ENCODE measurements around the gene MSX2.

Gene MSX2

DNA sequence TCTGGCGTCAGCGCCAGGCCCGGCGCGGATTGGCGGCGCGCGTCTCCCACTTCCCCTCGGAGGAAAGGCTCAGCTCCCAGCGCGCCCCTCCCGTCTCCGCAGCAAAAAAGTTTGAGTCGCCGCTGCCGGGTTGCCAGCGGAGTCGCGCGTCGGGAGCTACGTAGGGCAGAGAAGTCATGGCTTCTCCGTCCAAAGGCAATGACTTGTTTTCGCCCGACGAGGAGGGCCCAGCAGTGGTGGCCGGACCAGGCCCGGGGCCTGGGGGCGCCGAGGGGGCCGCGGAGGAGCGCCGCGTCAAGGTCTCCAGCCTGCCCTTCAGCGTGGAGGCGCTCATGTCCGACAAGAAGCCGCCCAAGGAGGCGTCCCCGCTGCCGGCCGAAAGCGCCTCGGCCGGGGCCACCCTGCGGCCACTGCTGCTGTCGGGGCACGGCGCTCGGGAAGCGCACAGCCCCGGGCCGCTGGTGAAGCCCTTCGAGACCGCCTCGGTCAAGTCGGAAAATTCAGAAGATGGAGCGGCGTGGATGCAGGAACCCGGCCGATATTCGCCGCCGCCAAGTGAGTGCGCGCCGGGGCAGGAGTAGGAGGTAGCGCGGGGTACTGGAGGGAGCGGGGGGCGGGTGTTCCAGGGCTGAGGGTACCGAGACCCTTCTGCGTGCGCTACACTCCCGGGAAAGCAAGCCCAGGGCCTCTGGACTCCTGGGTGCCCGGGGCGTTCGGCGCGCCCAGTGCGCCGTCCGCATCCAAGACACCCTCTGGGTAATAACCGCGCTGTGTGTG, at the start of gene MSX2:
MSX2 (plus strand) TSS at position 99 of the 777 bp plus-strand sequence; CDS start at position 177, 78 bp downstream.
- DNase-seq, result peak in 13 of 14 donors; percentile 9 to 87 (median 70)

GRCh38 chr5:174675110-174675509, 49.3 kb upstream of the MSX2 start:
- no peak for DNase-seq

DNA sequence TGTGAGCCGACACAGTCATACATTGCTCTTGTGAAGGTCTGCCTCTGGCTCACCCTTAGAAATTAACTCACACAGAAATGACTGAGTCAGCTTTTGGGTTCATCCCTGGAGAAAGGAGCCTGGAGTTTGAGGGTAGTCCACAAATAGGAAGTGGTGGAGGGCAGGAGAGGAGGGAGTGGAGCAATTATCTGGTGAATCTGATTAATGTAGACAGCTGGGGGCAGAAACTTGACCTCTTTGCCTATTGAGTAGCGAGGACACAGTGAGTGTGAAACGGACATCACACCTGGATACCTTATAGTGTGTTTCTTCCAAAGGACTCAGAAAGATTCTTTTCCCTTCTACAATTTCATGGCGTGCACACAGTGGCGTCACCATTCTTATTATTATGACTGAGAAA, 48.5 kb upstream of the MSX2 start:
- no peak for DNase-seq

DNA sequence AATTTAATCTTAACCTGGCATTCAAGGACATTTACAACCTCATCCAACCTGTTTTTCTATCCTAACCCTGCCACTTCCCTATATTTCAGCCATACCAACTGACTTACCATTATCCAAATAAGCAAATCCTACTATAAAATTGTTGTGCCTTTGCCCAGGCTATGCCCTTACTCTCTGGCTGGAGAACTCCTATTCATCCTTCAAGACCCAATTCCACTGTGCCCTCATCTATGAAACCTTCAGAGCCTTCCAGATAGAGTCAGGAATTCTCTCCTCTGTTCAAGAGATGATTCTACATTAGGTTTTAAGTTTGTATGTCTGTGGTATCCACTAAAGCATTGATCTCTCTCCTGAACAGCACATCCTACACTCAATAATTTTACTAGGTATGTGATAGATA, 46.3 kb upstream of the MSX2 start:
- no peak for DNase-seq

DNA sequence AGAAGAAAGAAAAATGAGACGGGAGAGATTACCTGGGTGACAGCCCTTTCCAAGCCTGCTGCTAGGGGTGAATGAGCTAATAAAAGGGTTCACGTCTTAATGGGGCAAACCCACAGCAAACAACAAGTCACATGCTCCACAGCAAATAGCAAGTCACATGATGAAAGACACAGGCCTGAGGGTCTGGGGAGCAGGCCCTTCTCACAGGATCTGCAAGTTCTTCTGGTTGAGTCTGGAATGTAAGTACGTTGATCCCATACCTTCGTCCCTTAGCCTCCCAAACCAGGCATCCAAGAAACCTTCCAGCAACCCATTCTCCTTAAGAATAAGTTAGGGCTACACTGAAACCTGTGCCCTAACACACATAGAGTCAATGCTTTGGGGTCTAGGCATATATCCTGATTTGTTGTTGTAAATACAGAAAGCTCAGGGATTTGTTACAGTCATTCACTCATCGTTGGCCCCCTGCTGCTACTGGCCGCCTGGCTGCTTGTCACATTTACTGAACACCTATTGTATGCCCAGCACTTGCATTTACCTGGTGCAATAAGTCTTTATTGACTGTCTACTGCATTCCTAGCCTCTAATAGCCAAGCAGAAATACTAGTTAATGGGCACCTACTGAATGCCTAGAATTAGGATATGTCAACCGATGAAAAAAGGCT, 43.3 kb upstream of the MSX2 start:
- DNase-seq, result no peak

DNA sequence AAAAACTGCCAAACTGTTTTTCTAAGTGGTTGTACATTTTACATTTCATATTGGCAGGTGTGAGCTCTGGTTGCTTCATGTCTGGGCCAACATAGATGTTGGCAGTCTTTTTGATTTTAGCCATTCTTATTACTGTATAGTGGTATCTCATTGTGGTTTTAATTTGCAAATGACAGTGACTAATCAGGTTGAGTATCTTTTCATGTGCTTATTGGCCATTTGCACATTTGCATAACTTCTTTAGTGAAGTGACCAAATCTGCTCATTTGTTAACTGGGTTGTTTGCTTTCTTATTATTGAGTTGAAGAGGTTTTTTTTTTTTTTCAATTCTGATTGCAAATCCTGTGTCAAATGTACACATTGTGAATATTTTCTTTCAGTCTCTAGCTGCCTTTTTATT, 36.9 kb upstream of the MSX2 start:
- no peak for DNase-seq

DNA sequence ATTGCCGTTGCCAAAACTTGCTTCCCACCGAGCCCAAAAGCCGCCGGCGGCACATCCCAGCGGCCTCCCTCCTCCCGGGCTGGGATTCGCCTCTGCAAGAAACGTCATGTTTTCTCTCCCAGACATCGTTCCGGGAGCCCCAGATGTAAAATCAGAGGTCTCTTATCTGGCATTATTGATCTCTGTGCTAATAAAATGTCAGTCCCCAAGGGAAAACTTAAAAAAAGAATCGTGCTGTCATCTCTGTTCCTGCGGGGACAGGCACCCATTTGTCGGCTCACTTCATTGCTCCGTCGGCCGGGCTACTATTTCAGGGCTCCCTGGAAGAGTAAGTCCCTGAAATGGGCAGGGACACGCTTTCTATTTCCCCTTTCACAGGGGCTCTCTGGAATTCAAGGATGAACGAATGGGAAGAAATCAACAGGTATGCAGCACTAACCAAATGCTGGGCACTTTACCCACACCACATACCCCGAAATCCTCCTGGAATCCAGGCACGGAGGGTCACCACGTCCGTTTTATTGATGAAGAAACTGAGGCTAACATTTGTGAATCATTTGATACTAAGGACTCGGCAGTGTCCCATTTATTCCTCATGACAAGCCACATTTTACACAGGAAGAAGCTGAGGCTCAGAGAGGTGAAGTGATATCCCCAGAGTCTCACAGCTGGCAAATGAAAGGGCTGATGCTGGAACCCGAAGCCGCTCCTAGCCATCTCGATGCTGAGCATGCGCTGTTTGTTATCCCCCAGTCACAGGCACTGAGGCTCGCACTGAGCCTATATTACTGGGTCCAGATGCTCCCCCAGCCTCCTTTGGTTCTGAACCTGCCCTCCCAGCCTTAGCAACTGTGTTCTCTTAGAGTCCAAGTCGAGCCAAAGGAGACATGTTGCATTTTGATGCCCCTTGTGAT, 35.7 kb upstream of the MSX2 start:
- no peak for DNase-seq

GRCh38 chr5:174690271-174690670, 34.1 kb upstream of the MSX2 start:
- DNase-seq, result peak in 6 of 14 donors; percentile 4 to 61 (median 16)

- no peak for DNase-seq
Measured at GRCh38 chr5:174692381-174692780, 32.0 kb upstream of the MSX2 start.

DNA sequence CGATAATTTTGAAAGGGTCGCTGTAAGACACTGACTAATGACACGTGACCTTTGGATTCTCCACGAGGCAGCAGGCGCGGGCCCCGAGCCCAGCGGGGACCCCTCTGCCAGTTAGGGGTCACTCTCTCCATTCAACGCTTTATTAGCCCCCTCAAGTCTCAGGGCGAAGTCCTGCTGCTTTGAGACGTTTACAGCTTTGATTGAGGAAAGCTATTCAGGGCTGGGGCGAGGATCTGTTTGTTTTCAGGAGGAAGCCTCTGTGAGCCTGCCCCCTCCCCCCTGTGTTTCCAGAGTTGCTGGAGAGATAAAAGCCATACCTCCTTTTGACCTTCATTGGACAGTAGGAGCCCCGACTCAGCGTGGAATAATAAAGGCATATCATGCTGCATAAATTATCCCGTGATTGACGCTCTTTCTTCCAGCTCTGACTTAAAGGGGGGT, 31.4 kb upstream of the MSX2 start:
- DNase-seq, result no peak

GRCh38 chr5:174693697-174694385, 30.5 kb upstream of the MSX2 start:
- DNase-seq, result no peak

- no peak for DNase-seq
Measured at GRCh38 chr5:174694611-174695010, 29.8 kb upstream of the MSX2 start.

GRCh38 chr5:174698156-174698555, 26.2 kb upstream of the MSX2 start:
- DNase-seq, result no peak

DNA sequence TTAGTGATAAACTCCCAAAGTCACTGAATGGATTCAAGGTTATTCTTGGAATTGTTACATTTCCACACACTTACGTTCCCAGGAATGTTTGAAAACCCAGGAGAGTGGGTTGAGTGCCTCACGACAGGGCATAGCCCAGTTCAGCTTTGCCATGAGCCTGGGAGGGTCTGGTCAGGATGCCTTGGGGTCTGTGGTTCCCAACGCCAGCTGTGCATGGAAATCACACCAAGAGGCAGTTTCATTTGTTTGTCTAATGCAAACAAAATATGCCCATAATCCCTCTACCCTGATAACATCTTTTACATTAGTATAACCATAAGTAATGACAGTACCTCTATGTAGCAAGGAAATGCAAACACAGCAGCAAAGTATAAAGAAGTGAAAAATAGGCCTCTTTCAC, 25.3 kb upstream of the MSX2 start:
- DNase-seq, result no peak

DNA sequence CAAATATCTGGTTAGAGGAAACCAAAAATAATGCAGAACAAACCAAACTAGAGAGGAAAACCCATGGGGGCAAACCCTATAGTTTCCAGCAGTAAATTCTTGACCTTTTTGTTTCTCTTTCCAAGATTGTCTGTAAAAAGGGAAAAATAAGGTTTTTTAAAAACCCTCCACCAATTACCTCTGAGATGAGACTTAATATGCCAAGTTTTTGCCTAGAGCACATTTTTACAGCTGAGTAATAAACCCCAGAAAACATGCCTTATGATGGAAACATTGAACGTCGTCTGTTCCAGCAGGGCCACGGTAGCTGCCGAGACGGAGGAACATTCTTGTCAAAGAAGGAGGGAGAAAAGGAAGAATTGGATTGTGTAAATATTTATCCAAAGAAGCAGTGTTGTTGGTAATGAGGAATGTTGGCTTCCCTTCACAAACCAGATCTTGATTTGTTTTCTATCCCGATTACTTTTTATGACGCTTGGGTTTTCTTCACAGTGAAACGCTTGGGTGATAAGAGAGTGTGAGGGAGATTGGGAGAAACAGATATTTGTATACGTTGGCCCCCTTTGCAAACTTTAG, 17.3 kb upstream of the MSX2 start:
- no peak for DNase-seq

DNA sequence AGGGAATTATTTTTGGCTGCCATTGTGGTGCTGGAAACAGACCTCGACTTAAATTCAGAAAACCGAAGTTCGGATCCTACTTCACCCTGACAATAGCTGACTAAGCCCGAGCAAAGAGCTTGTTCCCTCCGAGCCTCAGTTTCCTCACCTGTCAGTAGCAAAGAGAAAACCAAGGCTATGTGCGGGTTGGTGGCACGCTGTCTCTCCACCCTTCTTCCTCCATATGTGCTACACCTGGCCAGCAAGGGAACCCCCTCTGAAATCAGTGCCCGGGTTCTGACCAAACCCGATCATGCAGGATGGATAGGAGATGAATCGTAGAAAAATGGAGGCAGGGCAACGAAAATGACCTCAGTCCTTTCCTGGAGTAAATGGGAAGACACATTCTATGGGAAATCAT, 16.7 kb upstream of the MSX2 start:
- DNase-seq, result no peak

GRCh38 chr5:174708476-174709207, 15.7 kb upstream of the MSX2 start:
- DNase-seq, result peak in 7 of 14 donors; percentile 14 to 74 (median 59)

GRCh38 chr5:174714751-174715150, 9.6 kb upstream of the MSX2 start:
- no peak for DNase-seq

- DNase-seq, result no peak
Measured at GRCh38 chr5:174715804-174716203, 8.6 kb upstream of the MSX2 start.

GRCh38 chr5:174717826-174718455, 6.4 kb upstream of the MSX2 start:
- DNase-seq, result peak in 1 of 14 donors; percentile 24

Measured in C1 segment of cervical spinal cord (tissue), 14 donors.